ENCODE measurements around the gene TAC4.

The TAC4 gene

GRCh38 chr17:49882434-49882833 lies 34.6 kb upstream of the TAC4 start:
- no peak for DNase-seq (ENCODE audit: low read depth)
- no peak overlapping the region for H3K4me3 ChIP-seq (ENCODE audit: low read depth, low read length)
- TF ChIP-seq CTCF (IDR thresholded peaks at IDR 0.05; ENCODE audit: low read depth, low read length, missing control alignments), result no peak

DNA sequence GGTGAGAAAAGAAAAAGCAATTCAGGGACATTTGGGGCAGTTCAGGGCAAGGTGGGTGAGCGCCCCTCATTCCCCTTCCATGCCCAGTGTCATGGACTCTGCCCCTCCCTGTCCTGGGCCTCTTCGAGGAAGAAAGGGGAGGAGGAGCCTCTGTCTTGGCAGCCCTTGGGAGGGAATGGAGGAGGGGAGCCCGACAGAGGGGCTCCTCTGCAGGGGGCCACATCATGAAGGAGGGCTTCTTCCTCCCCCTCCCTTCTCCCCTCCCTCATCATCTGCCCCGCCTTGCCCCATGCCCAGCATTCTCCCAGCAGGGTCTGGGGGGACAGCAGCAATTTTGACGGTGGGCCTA lies 33.2 kb upstream of the TAC4 start:
- DNase-seq (ENCODE audit: low read depth), result no peak
- TF ChIP-seq CTCF (IDR thresholded peaks at IDR 0.05; ENCODE audit: low read depth, low read length, missing control alignments), result no peak
- H3K4me3 ChIP-seq (ENCODE audit: low read depth, low read length), result no peak overlapping the region

GRCh38 chr17:49880291-49881053 lies 32.6 kb upstream of the TAC4 start:
- DNase-seq (ENCODE audit: low read depth), result no peak
- no peak overlapping the region for H3K4me3 ChIP-seq (ENCODE audit: low read depth, low read length)
- peak; percentile 100 for TF ChIP-seq CTCF (IDR thresholded peaks at IDR 0.05; ENCODE audit: low read depth, low read length, missing control alignments)

DNA sequence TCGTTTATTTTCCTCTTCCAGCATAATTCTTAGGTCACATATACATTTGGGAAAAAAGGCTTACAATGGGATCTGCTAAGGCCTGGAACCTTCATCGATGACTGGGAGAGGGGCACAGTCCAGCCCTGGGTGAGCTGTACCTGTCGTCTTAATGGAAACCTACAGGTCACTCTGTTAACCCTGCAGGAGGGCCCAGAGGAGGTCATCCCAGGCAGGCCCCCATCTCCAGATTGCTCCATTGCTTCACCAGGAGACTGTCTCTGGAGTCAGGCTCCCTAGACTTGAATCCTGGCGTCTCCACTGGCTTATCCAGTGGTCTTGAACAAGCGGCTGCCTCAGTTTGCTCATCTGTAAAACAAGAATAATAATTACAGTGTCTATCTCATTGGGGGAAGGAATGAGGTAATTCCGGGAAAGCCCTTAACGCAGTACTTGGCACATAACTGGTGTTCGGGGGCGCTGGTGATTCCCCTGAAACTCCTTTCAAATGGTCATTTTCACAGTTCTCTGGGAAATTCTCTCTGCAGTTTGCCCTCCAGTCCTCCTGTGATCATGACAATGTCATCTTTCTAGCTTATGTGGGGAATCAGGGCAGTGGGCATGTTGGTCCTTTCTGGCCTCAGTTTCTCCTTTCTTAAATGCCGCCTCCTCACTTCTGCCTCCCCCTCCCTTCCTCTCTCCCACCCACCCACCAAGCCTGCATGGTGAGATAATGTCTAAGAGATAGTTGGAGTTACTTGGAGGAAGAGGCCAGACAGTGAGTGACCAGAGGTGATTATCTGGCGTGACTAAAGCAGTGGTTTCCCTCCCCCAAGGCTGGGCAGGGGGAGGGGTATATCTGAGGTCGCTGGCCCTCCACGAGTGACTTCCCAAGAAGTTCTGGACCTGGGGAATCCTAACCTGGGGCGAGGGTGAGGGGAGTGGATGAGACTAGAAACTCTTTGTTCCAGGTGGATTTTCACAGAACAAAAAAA lies 31.3 kb upstream of the TAC4 start:
- no peak for DNase-seq (ENCODE audit: low read depth)
- no peak overlapping the region for H3K4me3 ChIP-seq (ENCODE audit: low read depth, low read length)
- no peak for TF ChIP-seq CTCF (IDR thresholded peaks at IDR 0.05; ENCODE audit: low read depth, low read length, missing control alignments)

GRCh38 chr17:49875685-49876084 lies 27.8 kb upstream of the TAC4 start:
- no peak for TF ChIP-seq CTCF (IDR thresholded peaks at IDR 0.05; ENCODE audit: low read depth, low read length, missing control alignments)
- no peak overlapping the region for H3K4me3 ChIP-seq (ENCODE audit: low read depth, low read length)
- no peak for DNase-seq (ENCODE audit: low read depth)

- TF ChIP-seq CTCF (IDR thresholded peaks at IDR 0.05; ENCODE audit: low read depth, low read length, missing control alignments), result no peak
- no peak overlapping the region for H3K4me3 ChIP-seq (ENCODE audit: low read depth, low read length)
- DNase-seq (ENCODE audit: low read depth), result no peak
Observed at GRCh38 chr17:49874911-49875310, 27.0 kb upstream of the TAC4 start.
